Activated naive CD8-positive, alpha-beta T cell treated with anti-CD3 and anti-CD28 coated beads, Interleukin-2, amount 50 U/mL, for 24 hours (primary cell): ENCODE data around the gene FAM241A.

Experiments
- ATAC-seq: fragments of 150-1000 bp; cut with Tn5 transposase; one replicate; pipeline ENCODE4 v1.10.0; 2021
- DNase-seq: peaks from one replicate; pipeline ENCODE4 v3.0.0; 2021
- H3K27ac Mint-ChIP-seq: one replicate; pipeline ENCODE4 v1.8.0; 2021; ENCODE audit warnings: mild to moderate bottlenecking, mixed read lengths
- H3K27me3 Mint-ChIP-seq: one replicate; pipeline ENCODE4 v1.8.0; 2021; ENCODE audit warnings: mixed read lengths
- H3K36me3 Mint-ChIP-seq: one replicate; pipeline ENCODE4 v1.8.0; 2021; ENCODE audit warnings: low read depth, mixed read lengths
- H3K4me1 Mint-ChIP-seq: one replicate; pipeline ENCODE4 v1.8.0; 2021; ENCODE audit warnings: mixed read lengths
- H3K4me3 Mint-ChIP-seq: one replicate; pipeline ENCODE4 v1.8.0; 2021; ENCODE audit warnings: mild to moderate bottlenecking, moderate library complexity, mixed read lengths
- H3K9me3 Mint-ChIP-seq: one replicate; pipeline ENCODE4 v1.8.0; 2021; ENCODE audit warnings: mixed read lengths

The FAM241A gene

DNA sequence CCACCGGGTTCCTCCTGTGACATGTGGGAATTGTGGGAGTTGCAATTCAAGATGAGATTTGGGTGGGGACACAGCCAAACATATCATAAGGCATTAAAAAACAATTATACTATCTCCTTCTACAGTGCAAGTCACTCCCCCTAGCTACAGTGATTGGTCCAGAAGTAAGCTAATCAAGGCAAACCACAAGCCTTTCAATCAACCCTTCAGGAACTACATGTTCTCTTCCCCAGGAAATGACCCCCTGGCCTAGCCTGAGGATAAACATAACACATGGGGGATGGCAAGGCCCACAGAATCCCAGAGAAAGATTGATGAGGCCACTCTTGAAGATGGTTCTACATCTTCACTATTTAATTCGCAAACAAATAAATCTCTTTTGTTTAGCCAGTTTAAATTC lies 25.2 kb upstream of the FAM241A start:
- H3K9me3 Mint-ChIP-seq: peaks cover 11% of the 10 kb centered on the region
- DNase-seq (no peak), ATAC-seq (no peak)
- no peaks in the 10 kb centered on the region for H3K27me3 Mint-ChIP-seq
- peaks cover 22% of the 10 kb centered on the region for H3K4me1 Mint-ChIP-seq
- H3K36me3 Mint-ChIP-seq: no peaks in the 10 kb centered on the region
- no peak overlapping the region for H3K4me3 Mint-ChIP-seq
- H3K27ac Mint-ChIP-seq: peak overlapping the region; percentile 94

DNA sequence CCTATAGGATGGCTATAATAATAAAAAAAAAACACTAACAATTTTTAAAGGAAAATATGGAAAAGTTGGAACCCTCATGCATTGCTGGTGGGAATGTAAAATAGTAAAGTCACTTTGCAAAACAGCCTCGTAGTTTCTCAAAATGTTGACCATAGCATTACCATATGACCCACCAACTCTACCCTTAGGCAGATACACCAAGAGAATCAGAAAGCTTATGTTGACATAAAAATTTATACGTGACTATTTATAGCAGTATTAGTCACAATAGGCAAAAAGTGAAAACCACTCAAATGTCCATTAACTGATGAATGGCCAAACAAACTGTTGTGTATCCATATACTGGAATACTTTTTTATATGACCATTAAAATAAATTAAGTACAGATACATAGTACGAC lies 19.8 kb upstream of the FAM241A start:
- Mint-ChIP-seq H3K4me1 (peaks cover 10% of the 10 kb centered on the region), H3K9me3 (peaks cover under 1% of the 10 kb centered on the region), H3K36me3 (no peaks in the 10 kb centered on the region), H3K4me3 (no peak overlapping the region), H3K27ac (no peak overlapping the region), H3K27me3 (peaks cover 2% of the 10 kb centered on the region)
- ATAC-seq (no peak), DNase-seq (no peak)

DNA sequence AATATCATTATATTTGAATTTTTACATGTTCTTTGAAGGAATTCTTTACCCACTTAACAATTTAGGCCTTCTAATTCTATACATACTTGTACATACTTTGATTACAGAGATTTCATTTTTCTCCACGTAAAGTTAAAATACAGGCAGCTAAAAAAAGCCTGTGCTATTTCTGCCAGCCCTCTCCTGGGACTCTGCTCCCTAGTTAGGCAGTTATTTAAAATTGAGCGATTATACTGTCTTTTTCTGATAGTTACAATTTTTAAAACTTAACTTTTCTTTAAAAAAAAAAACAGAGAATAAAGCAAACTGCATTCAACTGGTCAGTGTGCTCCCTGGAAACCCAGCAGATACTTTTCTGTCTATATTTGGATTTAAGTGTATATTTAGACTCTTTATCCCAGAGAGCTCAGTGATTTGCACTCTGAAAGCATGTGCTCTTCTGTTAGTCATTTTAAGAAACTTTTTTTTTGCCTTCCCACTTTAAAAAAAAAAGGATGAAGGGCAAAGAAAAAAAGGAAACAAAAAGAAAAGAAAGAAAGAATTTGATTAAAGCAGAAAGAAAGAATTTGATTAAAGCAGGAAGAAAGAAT lies 18.1 kb upstream of the FAM241A start:
- DNase-seq: no peak
- H3K27ac Mint-ChIP-seq: no peak overlapping the region
- peaks cover 2% of the 10 kb centered on the region for H3K27me3 Mint-ChIP-seq
- no peak overlapping the region for H3K4me3 Mint-ChIP-seq
- H3K9me3 Mint-ChIP-seq: no peaks in the 10 kb centered on the region
- peaks cover 8% of the 10 kb centered on the region for H3K4me1 Mint-ChIP-seq
- no peaks in the 10 kb centered on the region for H3K36me3 Mint-ChIP-seq
- ATAC-seq: no peak

DNA sequence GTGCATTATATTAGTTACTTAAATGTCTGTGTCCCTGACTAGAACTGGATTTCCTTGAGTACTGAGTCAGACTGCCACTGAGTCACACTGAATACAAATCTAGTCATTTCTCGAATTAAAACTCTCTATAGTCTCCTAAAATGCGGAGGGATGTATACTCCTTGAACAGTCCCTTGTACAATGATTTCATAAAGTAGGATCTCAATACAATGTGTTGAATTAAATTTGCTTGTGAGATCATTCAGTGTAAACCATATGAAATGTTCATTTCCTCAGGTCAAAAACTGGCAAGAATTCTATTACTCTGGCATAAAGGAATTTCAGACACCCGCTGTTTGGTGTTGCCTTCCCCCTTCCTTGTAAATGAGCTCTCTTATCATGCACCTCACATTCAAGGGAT lies 17.5 kb upstream of the FAM241A start:
- Mint-ChIP-seq H3K27me3 (peaks cover 3% of the 10 kb centered on the region), H3K4me3 (no peak overlapping the region), H3K27ac (no peak overlapping the region), H3K9me3 (no peaks in the 10 kb centered on the region), H3K36me3 (no peaks in the 10 kb centered on the region), H3K4me1 (peaks cover 8% of the 10 kb centered on the region)
- ATAC-seq (peak; percentile 85), DNase-seq (no peak)

DNA sequence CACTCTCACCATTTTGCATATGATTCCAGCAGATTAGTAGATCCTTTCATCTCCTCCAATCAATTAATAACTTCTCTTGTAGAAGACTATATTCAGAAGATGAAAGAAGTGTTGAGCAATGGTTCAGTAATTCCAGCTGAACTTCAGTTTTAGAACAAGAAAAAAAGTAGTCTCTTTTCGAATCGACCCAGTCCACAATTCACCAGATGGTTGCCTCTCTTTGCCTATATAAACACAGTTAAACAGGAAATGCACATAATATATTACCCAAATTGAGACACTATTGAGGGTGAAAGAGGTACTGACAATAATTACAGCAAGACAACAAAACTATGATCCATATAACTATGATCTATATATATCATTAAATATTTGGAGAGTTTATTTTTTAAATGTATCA lies 16.8 kb upstream of the FAM241A start:
- Mint-ChIP-seq H3K9me3 (no peaks in the 10 kb centered on the region), H3K4me1 (peaks cover 8% of the 10 kb centered on the region), H3K4me3 (no peak overlapping the region), H3K27ac (no peak overlapping the region), H3K27me3 (peaks cover 7% of the 10 kb centered on the region), H3K36me3 (no peaks in the 10 kb centered on the region)
- ATAC-seq (no peak), DNase-seq (no peak)

DNA sequence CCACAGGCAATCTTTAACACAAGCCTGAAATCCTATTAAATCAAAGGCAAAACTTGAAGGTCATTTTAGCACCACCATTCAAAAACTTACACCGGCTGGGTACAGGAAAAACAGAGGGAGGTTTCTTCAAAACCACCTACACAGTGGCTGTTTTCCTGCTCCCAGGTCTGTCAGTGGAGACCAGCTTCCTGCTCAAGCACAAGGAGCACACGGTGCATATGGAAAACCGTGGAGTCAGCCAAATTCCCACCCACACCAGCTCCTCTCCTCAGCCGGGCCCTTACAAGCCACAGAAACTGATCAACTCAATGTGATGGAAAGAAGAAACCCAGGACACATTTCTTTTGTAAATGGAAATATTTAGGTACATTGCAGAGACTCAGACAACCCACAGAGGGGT lies 14.3 kb upstream of the FAM241A start:
- H3K4me1 Mint-ChIP-seq: peaks cover 8% of the 10 kb centered on the region
- H3K27ac Mint-ChIP-seq: no peak overlapping the region
- H3K27me3 Mint-ChIP-seq: peaks cover 4% of the 10 kb centered on the region
- H3K36me3 Mint-ChIP-seq: no peaks in the 10 kb centered on the region
- no peaks in the 10 kb centered on the region for H3K9me3 Mint-ChIP-seq
- H3K4me3 Mint-ChIP-seq: no peak overlapping the region
- ATAC-seq (no peak), DNase-seq (no peak)

DNA sequence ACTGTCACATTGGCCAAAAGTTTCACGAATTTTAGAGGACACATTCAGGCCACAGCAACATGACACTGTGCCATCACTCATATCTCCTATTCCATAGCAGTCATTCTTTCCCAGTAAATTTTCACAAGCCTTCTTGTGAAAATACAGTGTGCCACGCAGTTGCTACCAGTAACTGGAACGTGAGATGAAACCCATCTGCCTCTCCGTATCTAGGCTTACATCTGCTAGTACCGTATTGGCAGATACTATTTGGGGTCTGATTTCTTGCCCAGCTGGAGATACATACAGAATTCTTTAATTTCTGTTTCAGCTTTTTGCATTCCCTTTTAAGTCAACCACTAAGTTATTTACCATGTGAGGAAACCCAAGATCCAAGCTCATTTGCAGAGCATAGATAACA lies 8.7 kb upstream of the FAM241A start:
- Mint-ChIP-seq H3K4me3 (no peak overlapping the region), H3K9me3 (no peaks in the 10 kb centered on the region), H3K36me3 (no peaks in the 10 kb centered on the region), H3K27me3 (peaks cover 4% of the 10 kb centered on the region), H3K27ac (no peak overlapping the region), H3K4me1 (no peaks in the 10 kb centered on the region)
- no peak for ATAC-seq
- no peak for DNase-seq

DNA sequence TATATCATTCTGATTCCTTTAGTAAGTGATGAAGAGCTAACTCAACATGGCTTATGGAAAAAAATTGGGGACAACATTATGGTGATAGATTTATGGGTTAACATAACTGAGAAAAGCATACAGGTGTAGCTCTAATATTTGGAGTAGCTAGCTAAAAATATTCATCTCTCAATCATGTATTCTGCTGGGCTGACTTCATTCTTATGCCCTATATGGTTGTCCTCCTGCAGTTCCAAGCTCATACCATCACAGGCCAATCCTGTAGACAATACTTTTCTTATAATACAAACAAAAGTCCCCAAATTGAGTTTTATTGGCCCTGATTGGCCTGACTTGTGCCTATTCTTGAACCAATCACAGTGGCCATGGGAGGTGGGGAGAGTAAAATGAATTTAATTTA lies 6.7 kb upstream of the FAM241A start:
- no peak for ATAC-seq

DNA sequence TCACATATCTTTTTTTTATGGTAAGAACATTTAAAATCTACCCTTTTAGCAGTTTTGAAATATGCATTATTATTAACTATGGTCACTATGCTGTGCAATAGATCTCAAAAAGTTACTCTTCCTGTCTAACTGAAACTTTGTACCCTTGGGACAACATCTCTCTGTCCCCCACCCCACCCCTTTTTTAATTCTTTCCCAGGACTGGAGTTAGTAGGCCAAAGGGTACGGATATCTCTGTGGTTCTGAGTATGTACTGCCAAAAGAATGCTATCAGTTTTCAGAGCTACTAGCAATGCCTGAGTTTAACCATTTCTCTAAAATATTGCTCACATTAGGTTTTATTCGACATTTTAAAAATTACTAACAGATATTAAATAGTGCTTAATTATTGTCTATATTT lies 4.7 kb upstream of the FAM241A start:
- DNase-seq (no peak), ATAC-seq (no peak)
- Mint-ChIP-seq H3K27me3 (no peaks in the 10 kb centered on the region), H3K9me3 (no peaks in the 10 kb centered on the region), H3K27ac (no peak overlapping the region), H3K4me3 (no peak overlapping the region), H3K4me1 (peaks cover 9% of the 10 kb centered on the region), H3K36me3 (no peaks in the 10 kb centered on the region)

More for the DNA sequence above, 6.7 kb upstream of the FAM241A start:
- DNase-seq: no peak
- H3K4me3 Mint-ChIP-seq: no peak overlapping the region
- H3K9me3 Mint-ChIP-seq: no peaks in the 10 kb centered on the region
- H3K27me3 Mint-ChIP-seq: no peaks in the 10 kb centered on the region
- H3K4me1 Mint-ChIP-seq: no peaks in the 10 kb centered on the region
- H3K36me3 Mint-ChIP-seq: no peaks in the 10 kb centered on the region
- no peak overlapping the region for H3K27ac Mint-ChIP-seq

DNA sequence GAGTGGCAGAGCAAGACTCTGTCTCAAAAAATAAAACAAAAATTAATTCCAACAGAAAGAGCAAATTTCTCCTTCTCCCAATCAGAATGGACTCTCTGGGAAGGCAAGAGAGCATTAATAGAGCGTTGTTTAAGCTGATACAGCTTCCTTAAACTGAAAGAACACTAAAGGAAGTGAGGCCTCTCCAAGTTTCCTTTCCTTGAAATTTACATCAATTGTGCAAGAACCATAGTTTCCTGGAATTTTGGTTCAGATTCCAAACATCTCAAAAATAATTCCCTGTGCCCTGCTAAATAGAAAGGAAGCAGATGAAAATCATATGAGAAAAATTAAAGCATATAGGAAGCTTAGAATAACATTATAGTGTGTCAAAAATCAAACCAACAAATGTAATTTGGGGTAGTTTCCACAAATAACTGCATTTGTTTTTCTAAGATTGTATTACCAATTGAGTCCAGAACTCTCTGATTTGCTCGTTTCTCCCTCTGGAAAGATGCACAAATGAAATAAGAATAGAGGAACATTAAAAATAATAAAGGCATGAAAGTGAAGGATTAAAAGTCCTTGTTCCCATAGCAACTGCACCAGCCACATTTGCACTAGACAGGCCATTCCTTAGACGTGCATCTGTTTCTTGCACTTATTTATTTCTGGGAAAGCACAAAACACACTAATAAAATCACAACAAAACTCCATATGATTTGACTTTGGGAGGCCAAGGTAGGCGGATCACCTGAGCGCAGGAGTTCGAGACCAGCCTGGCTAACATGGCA lies 3.7 kb upstream of the FAM241A start:
- no peak for ATAC-seq

DNA sequence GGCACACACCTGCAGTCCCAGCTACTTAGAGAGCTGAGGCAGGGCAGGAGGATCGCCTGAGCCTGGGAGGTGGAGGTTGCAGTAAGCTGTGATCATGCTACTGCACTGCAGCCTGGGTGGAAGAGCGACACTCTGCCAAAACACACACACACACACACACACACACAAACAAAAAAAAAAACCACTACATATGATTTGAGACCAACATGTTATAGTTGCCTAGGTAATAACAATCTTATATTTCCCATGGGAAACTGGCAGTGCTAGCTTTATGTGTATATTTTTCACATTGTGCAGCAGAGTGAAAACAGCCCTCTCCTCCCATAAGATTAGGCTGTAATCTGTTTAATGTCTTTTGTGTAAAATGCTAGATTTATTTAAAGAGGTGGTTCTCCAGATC lies 3.1 kb upstream of the FAM241A start:
- DNase-seq (no peak), ATAC-seq (no peak)
- H3K4me3 Mint-ChIP-seq: no peak overlapping the region
- no peaks in the 10 kb centered on the region for H3K27me3 Mint-ChIP-seq
- H3K27ac Mint-ChIP-seq: no peak overlapping the region
- no peaks in the 10 kb centered on the region for H3K9me3 Mint-ChIP-seq
- H3K36me3 Mint-ChIP-seq: peaks cover 6% of the 10 kb centered on the region
- peaks cover 20% of the 10 kb centered on the region for H3K4me1 Mint-ChIP-seq

More for the DNA sequence above, 3.7 kb upstream of the FAM241A start:
- Mint-ChIP-seq H3K4me3 (no peak overlapping the region), H3K9me3 (no peaks in the 10 kb centered on the region), H3K36me3 (peaks cover under 1% of the 10 kb centered on the region), H3K27ac (no peak overlapping the region), H3K4me1 (peaks cover 14% of the 10 kb centered on the region), H3K27me3 (no peaks in the 10 kb centered on the region)
- no peak for DNase-seq

DNA sequence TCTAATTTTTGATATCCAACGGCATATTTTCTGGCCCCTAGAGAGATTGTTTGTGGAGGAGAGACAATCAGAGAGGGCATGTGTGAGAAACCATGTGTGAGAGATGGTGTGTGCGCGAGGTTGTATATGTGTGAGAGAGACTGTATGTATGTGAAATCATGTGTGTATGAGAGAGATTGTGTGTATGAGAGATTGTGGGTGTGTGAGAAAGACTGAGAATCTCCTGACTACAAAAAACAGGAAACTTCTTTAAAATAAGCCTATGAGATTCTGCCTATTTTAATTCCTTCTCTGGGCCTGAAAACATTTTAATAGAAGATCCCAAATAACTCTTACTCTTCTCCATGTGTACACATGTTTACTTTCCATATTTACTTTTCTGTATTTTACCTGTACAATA lies 1.5 kb upstream of the FAM241A start:
- H3K9me3 Mint-ChIP-seq: no peaks in the 10 kb centered on the region
- DNase-seq: no peak
- peaks cover 36% of the 10 kb centered on the region for H3K4me1 Mint-ChIP-seq
- no peak overlapping the region for H3K27ac Mint-ChIP-seq
- no peak for ATAC-seq
- no peaks in the 10 kb centered on the region for H3K27me3 Mint-ChIP-seq
- peaks cover 7% of the 10 kb centered on the region for H3K36me3 Mint-ChIP-seq
- no peak overlapping the region for H3K4me3 Mint-ChIP-seq

DNA sequence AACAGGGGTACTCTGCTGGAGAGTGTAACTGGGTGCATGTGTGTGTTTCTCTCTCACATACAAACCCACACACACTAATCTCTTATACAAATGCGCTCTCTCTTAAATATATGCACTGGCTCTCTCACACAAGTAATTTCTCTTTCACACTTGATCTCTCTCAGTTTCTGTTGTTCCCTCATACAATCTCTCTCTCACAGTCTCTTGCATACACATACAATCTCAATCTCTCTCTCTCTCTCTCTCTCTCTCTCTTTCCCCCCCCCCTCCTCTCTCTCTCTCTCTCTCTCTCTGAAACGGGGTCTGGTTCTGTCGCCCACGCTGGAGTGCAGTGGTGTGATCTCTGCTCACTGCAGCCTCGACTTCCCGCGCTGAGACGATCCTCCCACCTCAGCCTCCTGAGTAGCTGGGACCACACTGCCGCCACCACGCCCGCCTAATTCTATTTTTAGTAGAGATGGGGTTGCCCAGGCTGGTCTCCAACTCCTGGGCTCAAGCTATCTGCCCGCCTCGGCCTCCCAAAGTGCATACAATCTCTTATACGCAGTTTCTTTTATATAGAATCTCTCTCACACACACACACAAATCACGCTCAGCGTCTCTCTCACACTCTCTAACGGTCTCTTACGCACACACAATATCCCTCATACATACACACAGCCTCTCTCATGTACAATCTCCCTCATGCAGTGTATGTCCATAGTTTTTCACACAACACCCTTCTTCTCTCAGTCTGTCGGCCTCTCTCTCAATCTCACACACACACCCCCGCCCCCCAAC lies 518 bp upstream of the FAM241A start:
- Mint-ChIP-seq H3K9me3 (no peaks in the 10 kb centered on the region), H3K27ac (peak overlapping the region; percentile 4), H3K27me3 (no peaks in the 10 kb centered on the region), H3K36me3 (peaks cover 7% of the 10 kb centered on the region), H3K4me1 (peaks cover 39% of the 10 kb centered on the region), H3K4me3 (peak overlapping the region; percentile 56)
- ATAC-seq (no peak), DNase-seq (no peak)

DNA sequence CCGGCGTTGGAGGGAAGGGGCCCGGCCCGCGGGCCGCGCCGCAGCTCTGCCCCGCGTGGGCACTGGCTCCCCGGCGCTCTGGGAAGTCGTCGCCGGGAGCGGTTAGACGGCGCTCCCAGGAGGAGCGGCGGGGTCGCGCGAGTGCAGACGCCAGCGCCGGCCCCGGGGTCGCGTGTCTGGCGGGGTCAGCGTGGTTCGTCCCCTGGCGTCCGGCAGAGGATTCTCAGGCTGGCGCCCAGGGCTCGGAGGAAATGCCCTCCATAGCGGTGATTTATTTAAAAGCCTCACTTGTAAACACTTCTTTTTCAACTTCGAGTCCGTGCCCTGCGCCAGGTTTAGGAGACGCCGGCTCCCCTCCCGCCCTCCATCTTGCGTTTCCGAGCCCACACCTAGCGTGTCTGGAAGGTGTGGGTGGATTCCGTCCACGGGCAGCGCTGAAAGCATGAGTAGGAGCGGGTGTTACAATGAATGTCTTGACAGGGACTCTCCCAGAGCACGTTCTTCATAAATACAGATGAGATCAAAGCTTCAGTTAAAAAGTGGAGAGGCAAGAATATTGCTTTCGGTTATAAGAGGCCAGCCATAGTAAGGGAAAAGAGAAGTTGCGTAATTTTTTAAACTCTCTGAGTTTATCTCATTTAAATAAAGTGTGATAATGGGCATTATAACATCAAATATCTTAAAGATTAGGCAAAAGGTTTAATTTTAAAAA lies 692 bp downstream of the FAM241A start:
- peaks cover 40% of the 10 kb centered on the region for H3K4me1 Mint-ChIP-seq
- ATAC-seq: peak; percentile 75
- H3K9me3 Mint-ChIP-seq: no peaks in the 10 kb centered on the region
- peak; percentile 73 for DNase-seq
- peaks cover 9% of the 10 kb centered on the region for H3K36me3 Mint-ChIP-seq
- peak overlapping the region; percentile 88 for H3K4me3 Mint-ChIP-seq
- H3K27me3 Mint-ChIP-seq: no peaks in the 10 kb centered on the region
- peak overlapping the region; percentile 91 for H3K27ac Mint-ChIP-seq
